Ishikawa (cell line): ENCODE results near the gene CHRNA4.

Experiments used
- EP300 ChIP-seq: IDR thresholded peaks from 2 replicates; pipeline ENCODE4 v1.6.1; 2012; ENCODE audit warnings: borderline replicate concordance
- MAX ChIP-seq: IDR thresholded peaks from 2 replicates; pipeline ENCODE4 v1.6.1; 2012

- TF ChIP-seq EP300 (no peak), MAX (no peak)
Observed at GRCh38 chr20:63310265-63310991, 50.7 kb downstream of the CHRNA4 start.
